ENCODE measurements around the gene CCDC127. TPM values are rescaled to one million over a fixed set of nuclear protein-coding genes. Genes with fewer than 3 reads are reported as not detected.

Gene CCDC127
- total and polyA plus RNA-seq, 2 of the 13 experiments (the other 11 are each of a cell fraction or from before 2014, with no cell fraction given) = 2.9 to 4.3 TPM

- BruUV-seq (replicated peaks) = no TSS peak
- ChIA-PET POLR2A (no interaction called here), CTCF (ENCODE audit: low intra/inter-chr PET ratio, low total read pairs) (no interaction called here)
- Histone ChIP-seq H3K9ac (ENCODE audit: insufficient read depth, low read depth, low read length) (no peak overlapping the region), H3K79me2 (ENCODE audit: insufficient read depth, low read length) (peaks cover 36% of the 10 kb centered on the region), H3K27ac (ENCODE audit: extremely low read length, insufficient read depth, low read length) (no peak overlapping the region), H3K36me3 (replicated peaks in 1 of 2; ENCODE audit: control insufficient read depth in 1 of 2, insufficient read depth in 2 of 2, low read length in 2 of 2) (peaks cover 20 to 55% of the 10 kb centered on the region in 2 experiments; a peak in 4 of 5 replicates), H4K20me1 (ENCODE audit: insufficient read depth, low read length) (peaks cover 21% of the 10 kb centered on the region), H2AFZ (ENCODE audit: low read length) (no peak overlapping the region), H3K4me1 (ENCODE audit: insufficient read depth, low read length) (peaks cover 25% of the 10 kb centered on the region), H3K4me2 (ENCODE audit: low read depth, low read length) (no peak overlapping the region), H3K9me3 (ENCODE audit: low read length) (no peaks in the 10 kb centered on the region), H3K4me3 (replicated peaks in 1 of 3; ENCODE audit: insufficient read depth in 1 of 3, low read depth in 2 of 3, low read length in 3 of 3) (no peak overlapping the region), H3K27me3 (ENCODE audit: control insufficient read depth in 1 of 2, insufficient read depth in 2 of 2, low read length in 2 of 2) (no peaks in the 10 kb centered on the region)
- no peak for FAIRE-seq
- WGBS (ENCODE audit: low lambda C conversion rate) = 98% methylated on average over 14 of the region's 14 CpGs
- no peak for DNase-seq (ENCODE audit: low spot score)
- TF ChIP-seq GATAD2A (CRISPR knock-in tag; IDR thresholded peaks at IDR 0.05) = no peak
- TF ChIP-seq TBX2 (CRISPR knock-in tag; IDR thresholded peaks at IDR 0.05; ENCODE audit: borderline replicate concordance) = no peak
- TF ChIP-seq POLR2AphosphoS5 (IDR thresholded peaks at IDR 0.05; ENCODE audit: low read depth, low read length) = no peak
- TF ChIP-seq ZNF10 (CRISPR knock-in tag; IDR thresholded peaks at IDR 0.05; ENCODE audit: borderline replicate concordance, low read depth) = no peak
- no peak for TF ChIP-seq FOSL1 (CRISPR knock-in tag; IDR thresholded peaks at IDR 0.05; ENCODE audit: borderline replicate concordance)
- no peak for TF ChIP-seq ZNF280B (CRISPR knock-in tag; IDR thresholded peaks at IDR 0.05; ENCODE audit: borderline replicate concordance)
- no peak for TF ChIP-seq SIN3B (IDR thresholded peaks at IDR 0.05; ENCODE audit: low read length)
- no peak for TF ChIP-seq SKI (IDR thresholded peaks at IDR 0.05; ENCODE audit: partially characterized antibody)
- no peak for TF ChIP-seq MEIS2 (CRISPR knock-in tag; IDR thresholded peaks at IDR 0.05)
- TF ChIP-seq ZMAT3 (CRISPR knock-in tag; conservative IDR thresholded peaks at IDR 0.05) = no peak
- no peak for TF ChIP-seq PLRG1 (conservative IDR thresholded peaks at IDR 0.05)
- no peak for TF ChIP-seq MYNN (CRISPR knock-in tag; IDR thresholded peaks at IDR 0.05; ENCODE audit: low read depth)
- TF ChIP-seq ZNF274 (CRISPR knock-in tag; IDR thresholded peaks at IDR 0.05) = no peak
- TF ChIP-seq SMYD3 (CRISPR knock-in tag; IDR thresholded peaks at IDR 0.05) = no peak
- TF ChIP-seq ZFAT (CRISPR knock-in tag; conservative IDR thresholded peaks at IDR 0.05) = no peak
- TF ChIP-seq ZFP62 (CRISPR knock-in tag; IDR thresholded peaks at IDR 0.05) = no peak
- no peak for TF ChIP-seq ZNF205 (CRISPR knock-in tag; IDR thresholded peaks at IDR 0.05)
- no peak for TF ChIP-seq EEA1 (CRISPR knock-in tag; IDR thresholded peaks at IDR 0.05; ENCODE audit: borderline replicate concordance)
- in situ Hi-C loops (cut with HindIII; ENCODE audit: extremely low pct_ligation_motif_present, low pct_unique_long_range_greater_than_20kb) (no loop called here), intact Hi-C loops (cut with micrococcal nuclease; ENCODE audit: unreplicated experiment) (no loop called here)
- no peak for ATAC-seq
Measured at GRCh38 chr5:225334-225733, 7.4 kb upstream of the CCDC127 start.

Data from HepG2 (cell line).